HG03045 (cell line): Measurements from ENCODE around the gene VGLL1.

Experiments
- ATAC-seq: cut with Tn5 transposase; IDR thresholded peaks from one replicate; pipeline ENCODE4 v1.9.1; 2021; ENCODE audit warnings: mild to moderate bottlenecking, moderate library complexity; ENCODE audit not compliant: unreplicated experiment

VGLL1 gene

GRCh38 chrX:136551410-136551809 lies 19.4 kb downstream of the VGLL1 start:
- no peak for ATAC-seq

DNA sequence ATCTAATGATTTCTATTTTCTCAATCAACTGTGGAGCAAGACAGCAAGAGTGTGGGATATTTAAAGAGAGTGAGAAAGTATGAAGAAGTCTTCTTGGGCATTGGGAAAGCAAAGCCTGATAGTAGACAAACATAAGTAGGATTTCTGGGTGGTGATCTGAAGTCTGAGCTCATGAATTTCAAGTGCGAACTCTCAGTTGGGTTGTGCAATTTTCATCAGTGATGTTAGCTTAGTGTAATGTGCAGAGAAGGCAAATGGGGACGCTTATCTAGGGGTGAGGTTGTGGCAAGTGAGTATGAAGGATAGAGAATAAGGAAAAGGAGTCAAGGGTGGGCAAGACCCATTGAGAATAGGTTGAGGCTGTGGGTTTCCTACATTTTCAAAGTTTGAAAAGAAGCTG lies 23.7 kb downstream of the VGLL1 start:
- ATAC-seq: no peak

GRCh38 chrX:136572030-136572429 lies 40.0 kb downstream of the VGLL1 start:
- no peak for ATAC-seq

GRCh38 chrX:136574548-136574947 lies 42.5 kb downstream of the VGLL1 start:
- ATAC-seq: no peak

GRCh38 chrX:136577552-136577951 lies 45.5 kb downstream of the VGLL1 start:
- ATAC-seq: peak; percentile 71

DNA sequence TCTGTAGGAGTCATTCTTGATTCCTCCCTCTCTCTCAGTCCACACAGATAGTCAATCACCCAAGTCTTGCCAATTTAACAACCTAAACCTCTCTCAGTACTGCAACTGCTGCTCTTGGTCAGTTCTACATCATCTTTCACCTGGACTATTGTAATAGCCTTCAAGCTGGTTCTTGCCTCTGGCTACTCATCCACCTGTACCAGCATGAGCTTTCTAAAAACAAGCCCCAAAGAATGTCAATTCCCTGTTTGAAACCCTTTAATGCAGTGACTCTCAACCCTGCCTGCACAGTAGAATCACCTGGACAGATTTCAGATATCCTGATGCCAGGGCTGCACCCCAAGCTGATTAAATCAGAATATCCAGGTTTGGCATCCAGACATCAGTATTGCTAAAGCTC lies 48.3 kb downstream of the VGLL1 start:
- ATAC-seq: no peak

GRCh38 chrX:136582624-136583023 lies 50.6 kb downstream of the VGLL1 start:
- ATAC-seq: no peak

DNA sequence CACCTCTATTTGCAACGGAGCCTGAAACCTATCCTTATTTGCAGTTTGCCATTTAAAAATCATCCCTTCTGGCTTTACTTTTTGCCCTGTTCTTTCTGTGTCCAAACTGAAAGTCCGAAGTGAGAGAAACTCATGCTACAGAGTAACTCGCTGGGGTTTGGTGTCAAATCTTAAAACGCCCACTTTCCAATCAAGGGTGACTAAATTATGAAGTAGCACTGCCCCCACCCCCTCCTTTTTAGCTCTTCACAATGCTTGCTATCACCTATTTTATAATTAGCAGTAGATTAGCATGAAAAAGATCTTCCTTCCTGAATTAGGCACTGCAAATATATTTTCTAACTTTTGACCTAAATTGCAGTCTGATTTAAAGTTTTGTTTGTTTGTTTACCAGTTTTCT lies 52.5 kb downstream of the VGLL1 start:
- ATAC-seq: no peak

DNA sequence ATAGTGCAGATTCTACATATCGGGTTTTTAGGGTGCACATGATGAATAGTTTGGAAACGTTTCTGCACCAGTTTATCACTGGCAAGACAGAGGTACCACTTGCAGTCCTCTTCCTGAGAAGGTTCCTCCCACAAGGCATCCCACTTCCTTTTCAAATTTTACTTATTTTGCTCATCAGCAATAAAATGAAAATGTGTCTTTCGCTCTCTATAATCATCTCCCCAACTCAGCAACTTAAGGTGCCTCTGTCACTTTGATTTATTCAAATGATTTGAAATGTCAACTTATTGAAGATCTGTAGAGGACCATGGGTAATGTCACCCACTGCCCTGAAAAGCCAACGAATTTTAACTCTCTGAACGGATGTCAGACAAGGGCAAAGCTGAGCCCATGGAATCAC lies 53.2 kb downstream of the VGLL1 start:
- no peak for ATAC-seq

- no peak for ATAC-seq
Observed at GRCh38 chrX:136585960-136586359, 53.9 kb downstream of the VGLL1 start.

GRCh38 chrX:136586386-136586785 lies 54.4 kb downstream of the VGLL1 start:
- ATAC-seq: no peak

DNA sequence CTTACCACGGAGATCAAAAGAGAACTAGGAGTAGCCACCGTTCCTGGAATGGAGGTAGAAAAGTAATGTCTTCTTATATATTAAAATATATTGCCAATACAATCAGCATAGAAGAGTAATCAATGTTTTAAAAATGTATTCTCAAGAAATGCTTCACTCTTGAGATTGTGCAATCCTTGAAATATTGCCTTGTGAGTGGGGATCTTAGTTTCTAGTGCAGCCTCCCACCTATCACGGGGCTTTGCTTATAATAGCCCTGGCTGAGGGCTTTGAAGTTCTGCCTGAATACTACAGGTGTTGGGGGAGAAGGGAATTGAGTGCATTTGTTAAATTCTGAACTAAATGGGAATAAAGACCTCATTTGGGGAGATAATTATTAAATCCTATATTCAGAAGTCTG lies 55.5 kb downstream of the VGLL1 start:
- ATAC-seq: no peak

GRCh38 chrX:136588036-136588435 lies 56.0 kb downstream of the VGLL1 start:
- ATAC-seq: no peak

DNA sequence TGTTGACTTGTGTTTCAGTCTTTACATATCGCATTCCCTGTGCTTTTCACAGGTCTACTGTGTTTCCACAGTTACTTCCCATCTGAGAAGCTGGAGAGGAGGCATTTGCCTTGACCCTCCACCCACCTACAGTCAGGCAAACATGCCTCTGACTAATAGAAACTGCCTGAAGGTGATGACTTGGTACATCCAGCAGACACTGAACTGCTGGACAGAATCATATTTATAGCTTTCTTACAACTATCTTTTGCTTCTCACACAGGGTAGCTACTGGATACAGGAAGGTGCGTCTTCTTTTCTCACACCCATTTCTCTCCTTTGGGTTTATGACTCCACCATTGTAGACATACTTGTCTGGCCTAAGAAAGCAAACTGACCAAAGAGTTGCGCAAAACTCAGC lies 58.0 kb downstream of the VGLL1 start:
- no peak for ATAC-seq

- ATAC-seq: no peak
Observed at GRCh38 chrX:136597356-136597755, 65.3 kb downstream of the VGLL1 start.

- no peak for ATAC-seq
Observed at GRCh38 chrX:136597954-136598353, 65.9 kb downstream of the VGLL1 start.

DNA sequence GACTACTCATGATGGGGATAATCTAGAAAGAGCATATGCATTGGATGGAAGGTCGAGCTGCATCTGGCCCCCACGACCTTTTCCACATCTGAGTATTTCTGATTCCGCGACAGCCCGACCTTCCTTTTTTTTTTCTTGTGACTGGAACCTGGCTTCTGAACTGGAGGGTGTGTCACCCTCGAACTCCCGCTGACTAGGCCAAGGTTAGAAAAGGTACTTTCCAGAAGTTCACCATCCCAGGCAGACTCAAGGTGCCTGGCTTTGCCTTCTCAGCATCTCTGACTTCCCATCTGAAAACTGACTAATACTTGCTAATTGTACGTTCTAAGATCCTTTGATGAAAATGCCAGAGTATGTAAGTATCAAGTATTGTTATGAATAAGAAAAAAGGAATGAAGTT lies 66.6 kb downstream of the VGLL1 start:
- no peak for ATAC-seq

GRCh38 chrX:136600059-136600458 lies 68.0 kb downstream of the VGLL1 start:
- no peak for ATAC-seq
